NB4 (cell line): Measurements from ENCODE around the gene DNAH9.

Source experiments
- DNase-seq: peaks from one replicate; pipeline ENCODE4 v3.0.0; 2010; ENCODE audit warnings: low read depth
- H3K4me3 ChIP-seq: one replicate; pipeline ENCODE4 v1.5.1; 2011; ENCODE audit warnings: mild to moderate bottlenecking, low read depth, low read length, moderate library complexity
- CTCF ChIP-seq: IDR thresholded peaks from one replicate; pipeline ENCODE4 v1.5.1; 2012; ENCODE audit warnings: low read depth, low read length
- MYC ChIP-seq: IDR thresholded peaks from 2 replicates; pipeline ENCODE4 v1.6.1; 2011; ENCODE audit warnings: low read depth, low read length
- POLR2A ChIP-seq: IDR thresholded peaks from 2 replicates; pipeline ENCODE4 v1.6.1; 2011; ENCODE audit warnings: mild to moderate bottlenecking; ENCODE audit not compliant: insufficient read length; ENCODE audit errors: extremely low read depth
- TF ChIP-seq, protein P1 (sequence below): IDR thresholded peaks from 2 replicates; pipeline ENCODE4 v1.6.1; 2011; ENCODE audit warnings: low read depth, low read length

Gene DNAH9

DNA sequence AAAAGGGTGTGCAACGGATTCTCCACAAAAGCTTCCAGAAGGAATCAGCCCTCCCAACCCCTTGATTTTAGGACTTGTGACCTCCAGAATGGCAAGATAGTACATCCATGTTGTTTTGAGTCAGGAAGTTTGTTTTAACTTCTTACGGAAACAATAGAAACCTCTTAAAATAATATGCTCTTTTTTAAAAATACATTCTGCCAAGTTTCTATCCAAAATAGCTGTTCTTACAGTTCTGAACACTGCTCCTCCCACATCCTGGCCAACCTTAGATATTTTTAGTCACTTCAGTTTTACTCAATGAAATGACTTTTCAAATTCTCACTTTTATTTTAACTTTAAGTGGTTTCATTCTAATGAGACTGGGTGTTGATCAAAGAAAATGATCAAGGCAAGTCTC, 242.6 kb downstream of the DNAH9 start:
- no peak for DNase-seq
- no peak overlapping the region for H3K4me3 ChIP-seq
- TF ChIP-seq MYC (no peak), CTCF (no peak), POLR2A (no peak)
- TF ChIP-seq, protein P1, sequence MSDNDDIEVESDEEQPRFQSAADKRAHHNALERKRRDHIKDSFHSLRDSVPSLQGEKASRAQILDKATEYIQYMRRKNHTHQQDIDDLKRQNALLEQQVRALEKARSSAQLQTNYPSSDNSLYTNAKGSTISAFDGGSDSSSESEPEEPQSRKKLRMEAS = no peak

DNA sequence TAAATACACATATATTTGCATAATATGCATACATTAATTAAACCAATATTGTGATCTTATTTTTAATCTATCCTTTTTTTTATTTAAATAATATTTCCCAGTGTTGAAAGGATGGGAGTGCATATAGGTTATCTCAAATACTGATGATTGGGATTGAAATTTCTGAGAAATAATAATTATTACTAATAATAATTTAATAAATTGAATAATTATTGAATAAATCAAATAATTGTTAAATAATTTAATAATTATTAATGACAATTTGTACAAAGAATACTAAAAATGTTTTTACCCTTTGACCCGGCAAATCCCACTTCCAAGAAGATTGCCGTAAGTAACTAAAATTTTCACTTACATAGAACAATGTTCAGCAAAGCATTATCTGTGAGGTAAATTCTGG, 250.1 kb downstream of the DNAH9 start:
- no peak overlapping the region for H3K4me3 ChIP-seq
- no peak for TF ChIP-seq POLR2A
- DNase-seq = no peak

DNA sequence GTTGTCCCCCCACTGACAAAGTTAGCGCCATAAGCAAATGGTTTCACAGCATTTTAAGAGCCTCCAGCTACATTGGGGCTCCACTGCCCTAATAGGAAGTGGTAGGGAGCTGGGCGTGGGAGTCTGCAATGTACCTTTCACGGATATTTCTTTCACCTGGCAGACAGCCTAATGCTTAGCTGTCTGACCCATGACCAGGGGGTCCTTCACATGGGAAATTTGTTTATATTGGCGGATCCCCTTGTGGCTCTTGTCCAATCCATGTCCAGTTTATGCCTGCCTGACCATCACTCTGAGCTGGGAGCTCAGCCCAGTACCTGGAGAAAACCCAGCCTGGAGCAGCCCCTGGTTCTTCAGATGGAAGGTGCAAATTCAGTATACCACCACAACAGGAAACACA, 254.0 kb downstream of the DNAH9 start:
- H3K4me3 ChIP-seq = no peak overlapping the region
- TF ChIP-seq MYC = no peak
- no peak for TF ChIP-seq POLR2A
- TF ChIP-seq, protein P1 = no peak
- no peak for TF ChIP-seq CTCF
- DNase-seq = no peak

DNA sequence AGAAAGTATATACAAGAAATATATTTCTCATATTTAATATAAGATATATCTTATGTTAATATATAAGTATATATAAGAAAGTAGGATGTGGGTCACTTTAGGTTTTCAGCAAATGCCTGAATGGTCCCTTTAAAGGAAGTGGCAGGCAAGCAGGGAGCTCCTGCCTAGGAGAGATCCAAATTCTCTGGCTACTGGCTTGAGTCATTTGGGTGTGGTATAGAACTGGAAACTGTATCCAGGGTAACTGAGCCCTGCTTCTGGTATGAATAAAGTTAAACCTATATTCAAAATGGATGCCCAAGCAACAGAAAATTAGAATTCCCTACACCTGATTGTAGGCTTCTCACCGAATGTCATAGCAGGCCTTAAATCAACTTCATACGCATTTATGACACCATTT, 254.6 kb downstream of the DNAH9 start:
- TF ChIP-seq MYC = no peak
- H3K4me3 ChIP-seq = no peak overlapping the region
- no peak for DNase-seq

DNA sequence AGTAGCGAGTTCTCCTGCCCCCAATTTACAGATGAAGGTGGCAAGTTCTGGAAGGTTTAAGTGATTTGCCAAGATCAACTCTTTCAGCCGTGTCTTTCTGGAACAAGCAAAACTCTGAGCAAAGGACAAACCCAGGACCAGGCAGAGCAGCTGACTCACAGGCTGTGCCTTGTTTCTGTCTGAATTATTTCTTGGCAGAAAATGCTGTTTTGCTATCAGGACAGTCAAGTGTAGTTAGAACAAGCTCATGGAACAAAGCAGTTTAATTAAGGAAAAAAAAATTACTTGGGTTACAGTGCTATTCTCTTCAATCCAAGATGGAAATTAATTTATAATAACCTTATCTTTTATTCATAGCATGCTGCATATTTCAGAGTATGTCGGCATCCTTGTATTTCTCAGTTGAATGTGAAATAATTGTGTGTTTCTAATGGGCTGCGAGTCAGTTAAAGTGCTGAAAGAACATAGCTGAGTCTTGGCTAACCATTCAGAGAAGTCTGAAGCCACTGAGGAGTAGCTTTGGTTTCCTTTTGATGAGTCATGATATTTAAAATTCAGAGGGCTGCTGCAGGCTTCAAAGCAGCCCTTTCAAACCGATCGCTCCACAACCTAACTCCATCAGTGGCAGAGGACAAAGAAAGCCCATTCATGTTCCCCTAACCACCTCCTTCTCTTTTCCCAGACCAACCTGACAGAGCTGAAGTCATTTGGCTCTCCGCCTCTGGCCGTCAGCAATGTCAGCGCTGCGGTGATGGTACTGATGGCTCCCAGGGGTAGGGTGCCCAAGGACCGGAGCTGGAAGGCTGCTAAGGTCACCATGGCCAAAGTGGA, 255.3 kb downstream of the DNAH9 start:
- DNase-seq = no peak
- TF ChIP-seq, protein P1 = no peak
- TF ChIP-seq POLR2A (no peak), CTCF (no peak), MYC (no peak)
- H3K4me3 ChIP-seq = no peak overlapping the region

DNA sequence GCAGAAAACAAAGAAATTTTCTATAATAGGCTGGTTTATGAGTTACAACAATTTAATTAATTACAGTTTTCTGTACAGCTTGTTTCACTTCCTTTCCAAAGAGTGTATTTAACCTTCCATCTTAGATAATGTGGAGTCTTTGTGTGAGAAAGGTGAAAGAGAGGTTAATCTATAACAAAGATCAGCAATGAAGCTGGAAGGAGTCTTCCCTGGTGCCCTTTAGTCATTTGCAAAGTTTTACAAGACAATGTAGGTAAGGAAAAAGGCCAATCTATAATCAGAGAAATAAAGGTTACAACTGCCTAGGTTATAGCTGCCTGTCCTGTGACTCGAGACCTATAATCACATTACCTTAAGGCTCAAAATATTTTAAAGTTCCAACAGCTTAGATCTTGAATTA, 257.0 kb downstream of the DNAH9 start:
- TF ChIP-seq, protein P1 = no peak
- TF ChIP-seq CTCF = no peak
- TF ChIP-seq MYC = no peak
- no peak for TF ChIP-seq POLR2A
- no peak overlapping the region for H3K4me3 ChIP-seq

DNA sequence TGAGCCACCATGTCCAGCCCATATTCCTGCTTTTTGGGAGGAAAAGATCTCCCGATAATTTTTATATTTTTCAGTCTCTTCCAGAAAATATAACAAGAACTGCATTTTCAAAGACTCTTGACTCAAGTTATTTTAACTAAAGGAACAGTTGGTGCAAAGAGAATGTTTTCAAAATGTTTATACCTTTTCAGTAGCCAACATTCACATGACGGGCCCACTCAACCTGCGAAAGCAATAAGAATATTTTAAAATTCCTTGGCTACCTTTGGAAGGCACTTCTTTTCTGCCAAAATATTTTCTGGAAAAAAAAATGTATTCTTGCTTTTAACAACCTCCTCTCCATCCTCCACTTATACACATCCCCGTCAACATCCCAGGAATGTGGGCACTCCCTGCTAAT, 258.7 kb downstream of the DNAH9 start:
- TF ChIP-seq CTCF (no peak), MYC (no peak), POLR2A (no peak)
- TF ChIP-seq, protein P1 = no peak
- no peak for DNase-seq

More for the DNA sequence above, 257.0 kb downstream of the DNAH9 start:
- no peak for DNase-seq

More for the DNA sequence above, 258.7 kb downstream of the DNAH9 start:
- no peak overlapping the region for H3K4me3 ChIP-seq
